ENCODE results near the gene KCNH6.

KCNH6 gene

DNA sequence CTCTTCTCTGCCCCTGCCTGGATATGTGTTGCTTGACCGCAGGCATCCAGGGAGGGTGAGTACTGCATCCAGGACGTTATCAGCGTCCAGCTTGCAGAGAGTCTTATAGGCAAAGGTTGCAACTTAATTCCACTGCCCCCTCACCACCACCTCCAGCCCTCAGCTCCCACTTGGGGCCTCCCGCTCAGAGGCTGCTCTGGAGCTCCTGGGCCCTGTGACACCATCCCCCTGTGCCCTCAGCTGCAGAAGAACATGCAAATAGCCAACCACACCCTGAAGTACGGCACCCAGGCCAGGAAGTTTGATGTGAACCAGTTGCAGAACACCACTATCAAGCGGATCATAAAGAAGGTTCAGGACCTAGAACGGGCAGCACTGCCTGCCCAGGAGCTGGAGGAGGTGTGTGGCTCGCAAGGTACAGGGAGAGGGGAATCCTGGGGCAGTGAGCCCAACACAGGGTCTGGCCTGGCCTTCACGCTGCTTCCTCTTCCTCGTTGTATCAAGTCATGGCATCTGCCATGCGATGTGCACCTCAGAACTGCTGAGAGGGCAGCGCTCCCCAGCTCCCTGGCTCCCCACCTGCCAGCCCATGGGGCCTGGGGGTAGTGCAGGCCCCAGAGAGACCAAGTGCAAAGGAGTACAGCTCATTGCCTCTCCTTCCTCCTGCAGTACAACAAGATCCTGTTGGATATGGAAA is 36.7 kb upstream of the KCNH6 start:
- Histone ChIP-seq H3K9ac (ENCODE audit: low read depth, low read length) (no peak overlapping the region), H3K27me3 (ENCODE audit: insufficient read depth, low read length, poor library complexity) (peaks cover 5% of the 10 kb centered on the region), H3K27ac (ENCODE audit: low read length) (no peak overlapping the region), H3K9me3 (ENCODE audit: insufficient read depth, low read length, severe bottlenecking) (no peaks in the 10 kb centered on the region), H3K4me1 (ENCODE audit: insufficient read depth, low read length) (no peaks in the 10 kb centered on the region), H3K4me3 (ENCODE audit: low read depth in 1 of 2, low read length in 2 of 2) (no peak overlapping the region), H3K4me2 (ENCODE audit: insufficient read depth, low read length) (no peak overlapping the region), H3K36me3 (ENCODE audit: insufficient read depth, low read length) (no peaks in the 10 kb centered on the region), H3K79me2 (ENCODE audit: insufficient read depth, low read length) (no peaks in the 10 kb centered on the region), H4K20me1 (ENCODE audit: insufficient read depth, low read length) (no peaks in the 10 kb centered on the region), H2AFZ (ENCODE audit: low read depth, low read length) (no peak overlapping the region)
- ATAC-seq (ENCODE audit: insufficient read depth, low read depth): no peak
- TF ChIP-seq EZH2 (IDR thresholded peaks at IDR 0.05; ENCODE audit: borderline replicate concordance, low read depth, low read length, severe bottlenecking): no peak
- TF ChIP-seq, protein P1, sequence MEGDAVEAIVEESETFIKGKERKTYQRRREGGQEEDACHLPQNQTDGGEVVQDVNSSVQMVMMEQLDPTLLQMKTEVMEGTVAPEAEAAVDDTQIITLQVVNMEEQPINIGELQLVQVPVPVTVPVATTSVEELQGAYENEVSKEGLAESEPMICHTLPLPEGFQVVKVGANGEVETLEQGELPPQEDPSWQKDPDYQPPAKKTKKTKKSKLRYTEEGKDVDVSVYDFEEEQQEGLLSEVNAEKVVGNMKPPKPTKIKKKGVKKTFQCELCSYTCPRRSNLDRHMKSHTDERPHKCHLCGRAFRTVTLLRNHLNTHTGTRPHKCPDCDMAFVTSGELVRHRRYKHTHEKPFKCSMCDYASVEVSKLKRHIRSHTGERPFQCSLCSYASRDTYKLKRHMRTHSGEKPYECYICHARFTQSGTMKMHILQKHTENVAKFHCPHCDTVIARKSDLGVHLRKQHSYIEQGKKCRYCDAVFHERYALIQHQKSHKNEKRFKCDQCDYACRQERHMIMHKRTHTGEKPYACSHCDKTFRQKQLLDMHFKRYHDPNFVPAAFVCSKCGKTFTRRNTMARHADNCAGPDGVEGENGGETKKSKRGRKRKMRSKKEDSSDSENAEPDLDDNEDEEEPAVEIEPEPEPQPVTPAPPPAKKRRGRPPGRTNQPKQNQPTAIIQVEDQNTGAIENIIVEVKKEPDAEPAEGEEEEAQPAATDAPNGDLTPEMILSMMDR (IDR thresholded peaks at IDR 0.05; ENCODE audit: borderline replicate concordance, extremely low read depth, low read length, poor library complexity, severe bottlenecking): no peak
- no peak for DNase-seq

DNA sequence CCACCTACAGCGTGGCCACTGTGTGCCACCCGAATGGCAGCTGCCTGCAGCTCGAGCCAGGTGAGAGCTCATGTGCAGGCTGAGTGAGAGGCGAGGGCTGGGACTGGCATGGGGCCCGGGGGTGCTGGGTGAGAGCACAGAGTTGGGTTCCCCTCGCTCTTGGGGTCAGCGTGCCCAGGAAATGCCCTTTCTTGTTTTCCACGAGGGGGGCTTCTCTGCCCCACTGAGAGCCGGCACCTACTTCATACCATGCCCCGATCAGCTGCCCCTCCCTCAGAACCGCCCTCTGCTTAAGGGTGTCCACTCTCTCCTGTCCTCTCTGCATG is 36.2 kb upstream of the KCNH6 start:
- H3K4me3 ChIP-seq (ENCODE audit: low read depth in 1 of 2, low read length in 2 of 2): no peak overlapping the region
- H3K4me2 ChIP-seq (ENCODE audit: insufficient read depth, low read length): no peak overlapping the region
- no peak overlapping the region for H3K9ac ChIP-seq (ENCODE audit: low read depth, low read length)
- ATAC-seq (ENCODE audit: insufficient read depth, low read depth) (no peak), DNase-seq (no peak)
- H3K36me3 ChIP-seq (ENCODE audit: insufficient read depth, low read length): no peaks in the 10 kb centered on the region
- H3K27me3 ChIP-seq (ENCODE audit: insufficient read depth, low read length, poor library complexity): peaks cover 10% of the 10 kb centered on the region
- H3K9me3 ChIP-seq (ENCODE audit: insufficient read depth, low read length, severe bottlenecking): no peaks in the 10 kb centered on the region
- TF ChIP-seq, protein P1 (IDR thresholded peaks at IDR 0.05; ENCODE audit: borderline replicate concordance, extremely low read depth, low read length, poor library complexity, severe bottlenecking): no peak
- no peak for TF ChIP-seq EZH2 (IDR thresholded peaks at IDR 0.05; ENCODE audit: borderline replicate concordance, low read depth, low read length, severe bottlenecking)
- H4K20me1 ChIP-seq (ENCODE audit: insufficient read depth, low read length): no peaks in the 10 kb centered on the region
- H3K79me2 ChIP-seq (ENCODE audit: insufficient read depth, low read length): no peaks in the 10 kb centered on the region
- H2AFZ ChIP-seq (ENCODE audit: low read depth, low read length): no peak overlapping the region
- H3K4me1 ChIP-seq (ENCODE audit: insufficient read depth, low read length): no peaks in the 10 kb centered on the region
- no peak overlapping the region for H3K27ac ChIP-seq (ENCODE audit: low read length)

DNA sequence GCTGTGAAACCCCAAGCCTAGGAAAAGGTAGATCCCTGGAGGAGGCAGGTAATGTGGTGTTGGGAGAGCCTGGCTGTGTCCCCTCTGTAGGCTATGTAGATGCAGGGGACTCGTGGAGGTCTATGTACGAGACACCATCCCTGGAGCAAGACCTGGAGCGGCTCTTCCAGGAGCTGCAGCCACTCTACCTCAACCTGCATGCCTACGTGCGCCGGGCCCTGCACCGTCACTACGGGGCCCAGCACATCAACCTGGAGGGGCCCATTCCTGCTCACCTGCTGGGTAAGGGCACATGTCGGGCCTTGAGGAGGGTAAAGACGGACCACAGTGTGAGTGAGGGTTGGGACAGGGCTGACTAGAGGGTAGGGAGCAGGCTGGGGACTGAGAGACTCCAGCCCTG is 34.3 kb upstream of the KCNH6 start:
- H3K79me2 ChIP-seq (ENCODE audit: insufficient read depth, low read length): no peaks in the 10 kb centered on the region
- no peaks in the 10 kb centered on the region for H3K36me3 ChIP-seq (ENCODE audit: insufficient read depth, low read length)
- H4K20me1 ChIP-seq (ENCODE audit: insufficient read depth, low read length): no peaks in the 10 kb centered on the region
- no peak for ATAC-seq (ENCODE audit: insufficient read depth, low read depth)
- H2AFZ ChIP-seq (ENCODE audit: low read depth, low read length): no peak overlapping the region
- H3K27ac ChIP-seq (ENCODE audit: low read length): no peak overlapping the region
- H3K9ac ChIP-seq (ENCODE audit: low read depth, low read length): no peak overlapping the region
- no peak overlapping the region for H3K4me2 ChIP-seq (ENCODE audit: insufficient read depth, low read length)
- no peaks in the 10 kb centered on the region for H3K9me3 ChIP-seq (ENCODE audit: insufficient read depth, low read length, severe bottlenecking)
- no peak for TF ChIP-seq EZH2 (IDR thresholded peaks at IDR 0.05; ENCODE audit: borderline replicate concordance, low read depth, low read length, severe bottlenecking)
- TF ChIP-seq, protein P1 (IDR thresholded peaks at IDR 0.05; ENCODE audit: borderline replicate concordance, extremely low read depth, low read length, poor library complexity, severe bottlenecking): no peak
- peaks cover 14% of the 10 kb centered on the region for H3K27me3 ChIP-seq (ENCODE audit: insufficient read depth, low read length, poor library complexity)
- H3K4me3 ChIP-seq (ENCODE audit: low read depth in 1 of 2, low read length in 2 of 2): no peak overlapping the region
- no peaks in the 10 kb centered on the region for H3K4me1 ChIP-seq (ENCODE audit: insufficient read depth, low read length)
- DNase-seq: no peak

Measured in DND-41 (cell line).